Neural cell (in vitro differentiated cells): ENCODE results near the gene STAT6. TPM values are rescaled to one million over a fixed set of nuclear protein-coding genes. Genes with fewer than 3 reads are reported as not detected.

Source experiments
- H2AFZ ChIP-seq: fragments of 200-600, 300-800 bp; sonication (generic), shearing (Covaris generic); 2 replicates; pipeline ENCODE4 v1.6.0; 2014; ENCODE audit warnings: low read depth, mild to moderate bottlenecking, antibody characterized with exemption, low read length, moderate library complexity
- H3F3A ChIP-seq: fragments of 200-600 bp; shearing (Covaris generic); 2 replicates; pipeline ENCODE4 v1.6.1; 2016; ENCODE audit warnings: mild to moderate bottlenecking, moderate library complexity, mixed read lengths, antibody characterized with exemption, low read length; ENCODE audit not compliant: insufficient read depth, poor library complexity, severe bottlenecking
- H3K27ac ChIP-seq: fragments of 200-600, 300-800 bp; sonication (generic), shearing (Covaris generic); 2 replicates; pipeline ENCODE4 v1.5.1; 2014; ENCODE audit warnings: mild to moderate bottlenecking, low read length, moderate library complexity
- H3K27me3 ChIP-seq: fragments of 300-800, 200-600 bp; sonication (generic), shearing (Covaris generic); 2 replicates; pipeline ENCODE4 v1.6.0; 2014; ENCODE audit warnings: mild to moderate bottlenecking, low read depth, low read length, moderate library complexity; ENCODE audit not compliant: insufficient read depth
- H3K36me3 ChIP-seq: fragments of 300-800, 200-600 bp; sonication (generic), shearing (Covaris generic); 2 replicates; pipeline ENCODE4 v1.5.1; 2014; ENCODE audit warnings: mild to moderate bottlenecking, antibody characterized with exemption, low read length, moderate library complexity; ENCODE audit not compliant: insufficient read depth
- H3K4me2 ChIP-seq: fragments of 300-800, 200-600 bp; sonication (generic), shearing (Covaris generic); 2 replicates; pipeline ENCODE4 v1.6.0; 2014; ENCODE audit warnings: mild to moderate bottlenecking, low read length
- H3K4me3 ChIP-seq: fragments of 300-800, 200-600 bp; sonication (generic), shearing (Covaris generic); 2 replicates; pipeline ENCODE4 v1.5.1; 2014; ENCODE audit warnings: mild to moderate bottlenecking, low read length, moderate library complexity
- H3K79me2 ChIP-seq: fragments of 200-600 bp; shearing (Covaris generic); replicated peaks from 2 replicates; pipeline ENCODE4 v1.6.0; 2014; ENCODE audit warnings: mild to moderate bottlenecking, low read length, moderate library complexity; ENCODE audit not compliant: insufficient read depth
- H3K9ac ChIP-seq: fragments of 300-800, 200-600 bp; sonication (generic), shearing (Covaris generic); 2 replicates; pipeline ENCODE4 v1.6.1; 2016; ENCODE audit warnings: mild to moderate bottlenecking, low read length, mixed read lengths
- H3K9me2 ChIP-seq: fragments of 200-600 bp; shearing (Covaris generic); 2 replicates; pipeline ENCODE4 v1.6.1; 2016; ENCODE audit warnings: mild to moderate bottlenecking, low read length, mixed read lengths; ENCODE audit not compliant: insufficient read depth
- H3K9me3 ChIP-seq: fragments of 200-600, 300-800 bp; sonication (generic), shearing (Covaris generic); 2 replicates; pipeline ENCODE4 v1.6.1; 2016; ENCODE audit warnings: mild to moderate bottlenecking, mixed run types, low read length, moderate library complexity, mixed read lengths
- H4K20me1 ChIP-seq: fragments of 200-600 bp; shearing (Covaris generic); 2 replicates; pipeline ENCODE4 v1.6.1; 2016; ENCODE audit warnings: mild to moderate bottlenecking, mixed run types; ENCODE audit not compliant: insufficient read depth
- EP300 ChIP-seq: fragments of 450-650 bp; conservative IDR thresholded peaks from 2 replicates; pipeline ENCODE4 v1.6.1; 2014; ENCODE audit warnings: antibody characterized with exemption, mild to moderate bottlenecking, moderate library complexity; ENCODE audit not compliant: poor library complexity, severe bottlenecking
- EZH2 ChIP-seq: fragments of 200-600, 300-800 bp; shearing (Covaris generic), sonication (generic); IDR thresholded peaks from 2 replicates; pipeline ENCODE4 v1.6.1; 2014; ENCODE audit warnings: antibody characterized with exemption, low read length, borderline replicate concordance, mild to moderate bottlenecking; ENCODE audit not compliant: insufficient read depth, poor library complexity, severe bottlenecking
- MXI1 ChIP-seq: fragments of 450-650 bp; conservative IDR thresholded peaks from 2 replicates; pipeline ENCODE4 v1.6.1; 2014; ENCODE audit warnings: antibody characterized with exemption, mild to moderate bottlenecking; ENCODE audit not compliant: poor library complexity, severe bottlenecking
- POLR2AphosphoS5 ChIP-seq: IDR thresholded peaks from 2 replicates; pipeline ENCODE4 v1.6.1; 2012
- RAD21 ChIP-seq: fragments of 450-650 bp; conservative IDR thresholded peaks from 2 replicates; pipeline ENCODE4 v1.6.1; 2014; ENCODE audit warnings: antibody characterized with exemption, mild to moderate bottlenecking, moderate library complexity
- REST ChIP-seq: IDR thresholded peaks from 2 replicates; pipeline ENCODE4 v1.6.1; 2012; ENCODE audit warnings: borderline replicate concordance
- SMC3 ChIP-seq: fragments of 450-650 bp; conservative IDR thresholded peaks from 2 replicates; pipeline ENCODE4 v1.6.1; 2014; ENCODE audit warnings: antibody characterized with exemption, mild to moderate bottlenecking, moderate library complexity; ENCODE audit not compliant: poor library complexity
- TAF1 ChIP-seq: IDR thresholded peaks from 2 replicates; pipeline ENCODE4 v1.6.1; 2012; ENCODE audit warnings: low read depth
- polyA plus RNA-seq: library from polyadenylated mRNA; depleted of rRNA; stranded (reverse); fragments of >200 nt; gene quantifications from 2 replicates; pipeline ENCODE4 v1.2.3, GENCODE V29; 2014
- TF ChIP-seq, protein P1 (sequence below): fragments of 450-650 bp; IDR thresholded peaks from 2 replicates; pipeline ENCODE4 v1.5.1; 2014; ENCODE audit warnings: antibody characterized with exemption, mild to moderate bottlenecking, moderate library complexity; ENCODE audit not compliant: poor library complexity, severe bottlenecking

The STAT6 gene
- polyA plus RNA-seq, 1 donor from 2014 or later: not detected

DNA sequence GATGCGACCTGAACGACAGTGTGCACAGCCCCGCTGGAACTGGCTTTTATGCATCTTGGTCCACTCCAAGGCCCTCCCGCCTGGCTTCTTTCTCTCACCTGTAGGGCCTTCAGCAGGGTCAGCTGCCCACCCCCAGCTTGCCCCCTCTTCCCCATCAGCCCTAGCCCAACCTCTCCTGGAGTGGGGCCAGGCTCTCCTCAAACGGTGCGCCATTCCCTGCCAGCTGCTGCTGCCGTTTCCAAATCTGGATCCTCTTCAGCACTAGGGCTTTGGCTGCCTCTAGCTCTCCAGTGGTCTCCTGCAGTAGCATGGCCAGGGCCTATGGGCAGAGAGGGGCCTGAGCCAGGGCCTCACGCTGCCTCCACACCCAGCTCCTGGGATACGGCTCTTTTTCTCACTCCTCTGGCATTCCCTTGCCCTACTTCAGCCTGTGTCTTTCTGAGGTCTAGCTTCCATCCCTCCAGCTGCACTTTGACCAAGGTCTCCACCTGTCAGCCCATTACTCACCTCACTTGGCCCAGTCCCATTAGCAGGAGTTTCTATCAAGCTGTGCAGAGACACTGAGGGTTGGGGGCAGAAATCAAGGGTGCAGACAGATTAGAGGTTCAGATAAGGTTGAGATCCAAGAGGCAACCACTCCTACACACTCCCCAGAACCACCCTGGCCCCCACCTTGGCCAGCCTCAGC lies 5.0 kb downstream of the STAT6 start:
- no peaks in the 10 kb centered on the region for H3K27me3 ChIP-seq
- H3K36me3 ChIP-seq: no peaks in the 10 kb centered on the region
- H3F3A ChIP-seq: no peaks in the 10 kb centered on the region
- no peaks in the 10 kb centered on the region for H3K9me3 ChIP-seq
- no peaks in the 10 kb centered on the region for H3K79me2 ChIP-seq
- H3K4me2 ChIP-seq: no peak overlapping the region
- H3K27ac ChIP-seq: no peak overlapping the region
- H4K20me1 ChIP-seq: no peaks in the 10 kb centered on the region
- H3K9me2 ChIP-seq: no peaks in the 10 kb centered on the region
- H2AFZ ChIP-seq: no peak overlapping the region
- TF ChIP-seq TAF1 (no peak), POLR2AphosphoS5 (no peak), REST (no peak), SMC3 (no peak), EP300 (no peak), EZH2 (no peak), MXI1 (no peak), RAD21 (no peak)
- TF ChIP-seq, protein P1, sequence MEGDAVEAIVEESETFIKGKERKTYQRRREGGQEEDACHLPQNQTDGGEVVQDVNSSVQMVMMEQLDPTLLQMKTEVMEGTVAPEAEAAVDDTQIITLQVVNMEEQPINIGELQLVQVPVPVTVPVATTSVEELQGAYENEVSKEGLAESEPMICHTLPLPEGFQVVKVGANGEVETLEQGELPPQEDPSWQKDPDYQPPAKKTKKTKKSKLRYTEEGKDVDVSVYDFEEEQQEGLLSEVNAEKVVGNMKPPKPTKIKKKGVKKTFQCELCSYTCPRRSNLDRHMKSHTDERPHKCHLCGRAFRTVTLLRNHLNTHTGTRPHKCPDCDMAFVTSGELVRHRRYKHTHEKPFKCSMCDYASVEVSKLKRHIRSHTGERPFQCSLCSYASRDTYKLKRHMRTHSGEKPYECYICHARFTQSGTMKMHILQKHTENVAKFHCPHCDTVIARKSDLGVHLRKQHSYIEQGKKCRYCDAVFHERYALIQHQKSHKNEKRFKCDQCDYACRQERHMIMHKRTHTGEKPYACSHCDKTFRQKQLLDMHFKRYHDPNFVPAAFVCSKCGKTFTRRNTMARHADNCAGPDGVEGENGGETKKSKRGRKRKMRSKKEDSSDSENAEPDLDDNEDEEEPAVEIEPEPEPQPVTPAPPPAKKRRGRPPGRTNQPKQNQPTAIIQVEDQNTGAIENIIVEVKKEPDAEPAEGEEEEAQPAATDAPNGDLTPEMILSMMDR: no peak
- no peak overlapping the region for H3K4me3 ChIP-seq
- no peak overlapping the region for H3K9ac ChIP-seq

GRCh38 chr12:57105011-57105753 lies 6.0 kb downstream of the STAT6 start:
- Histone ChIP-seq H3K4me2 (no peak overlapping the region), H3K79me2 (no peaks in the 10 kb centered on the region), H4K20me1 (no peaks in the 10 kb centered on the region), H3K4me3 (no peak overlapping the region), H3K27me3 (no peaks in the 10 kb centered on the region), H3K9ac (no peak overlapping the region), H3F3A (no peaks in the 10 kb centered on the region), H2AFZ (no peak overlapping the region), H3K9me3 (no peaks in the 10 kb centered on the region), H3K36me3 (no peaks in the 10 kb centered on the region), H3K9me2 (no peaks in the 10 kb centered on the region), H3K27ac (no peak overlapping the region)
- TF ChIP-seq EP300: no peak
